ENCODE data around the gene ACACA.

Gene ACACA

GRCh38 chr17:37286430-37286829 is 120.2 kb downstream of the ACACA start:
- no peak for FAIRE-seq

DNA sequence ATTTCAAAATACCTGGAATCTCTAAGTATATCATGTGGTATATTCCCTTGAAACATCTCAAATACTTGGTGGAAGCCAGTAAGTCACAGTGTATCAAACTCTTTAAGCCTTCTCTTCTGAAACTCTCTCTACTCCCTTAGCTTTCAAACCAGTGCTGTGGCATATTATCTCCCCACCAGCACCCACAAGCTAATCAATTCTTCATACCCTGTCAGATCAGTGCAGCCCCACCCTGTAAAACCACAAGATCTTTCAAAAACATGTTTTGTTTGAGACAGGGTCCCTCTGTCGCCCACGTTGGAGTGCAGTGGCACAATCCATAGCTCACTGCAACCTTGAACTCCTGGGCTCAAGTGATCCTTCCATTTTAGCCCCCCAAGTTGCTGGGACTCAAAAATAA is 122.4 kb downstream of the ACACA start:
- FAIRE-seq: no peak

DNA sequence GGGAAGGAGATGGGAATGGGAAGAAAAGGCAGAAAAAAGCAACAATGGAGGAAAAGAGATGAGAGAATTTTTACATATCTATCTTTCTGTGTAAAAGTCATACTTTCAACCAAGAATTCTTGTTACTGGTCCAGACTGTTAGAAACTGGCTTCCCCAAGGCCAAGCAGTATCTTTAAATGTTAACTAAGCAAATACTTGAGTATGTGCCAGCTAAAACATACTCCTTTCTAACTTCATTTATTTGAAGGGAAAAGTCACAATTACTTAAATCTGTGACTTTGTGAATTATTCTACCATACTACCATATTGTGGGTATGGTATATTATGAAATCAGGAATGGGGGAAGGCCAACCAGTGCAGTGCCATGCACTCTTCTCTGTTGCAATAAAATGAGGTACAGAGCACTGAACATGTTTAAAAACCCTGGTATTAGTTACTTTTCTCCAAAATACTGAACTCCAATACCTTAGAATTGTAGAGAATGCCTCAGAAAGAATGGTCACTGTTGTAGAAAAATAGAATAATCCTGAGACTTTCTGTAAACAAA is 123.1 kb downstream of the ACACA start:
- no peak for FAIRE-seq

DNA sequence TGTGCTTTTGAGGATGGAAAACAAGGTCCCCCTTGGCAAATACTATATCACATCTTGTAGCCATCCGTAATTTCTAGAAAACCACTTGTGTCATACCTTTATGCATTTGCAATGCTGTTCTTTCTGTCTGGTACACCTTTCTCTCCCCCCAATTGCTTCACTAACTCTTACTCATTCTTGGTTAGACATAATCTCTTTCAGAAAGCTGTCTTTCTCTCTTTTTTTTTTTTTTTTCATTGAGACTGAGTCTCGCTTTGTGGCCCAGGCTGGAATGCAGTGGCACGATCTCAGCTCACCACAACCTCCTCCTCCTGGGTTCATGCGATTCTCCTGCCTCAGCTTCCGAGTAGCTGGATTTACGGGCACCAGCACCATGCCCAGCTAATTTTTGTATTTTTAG is 125.8 kb downstream of the ACACA start:
- FAIRE-seq: no peak

DNA sequence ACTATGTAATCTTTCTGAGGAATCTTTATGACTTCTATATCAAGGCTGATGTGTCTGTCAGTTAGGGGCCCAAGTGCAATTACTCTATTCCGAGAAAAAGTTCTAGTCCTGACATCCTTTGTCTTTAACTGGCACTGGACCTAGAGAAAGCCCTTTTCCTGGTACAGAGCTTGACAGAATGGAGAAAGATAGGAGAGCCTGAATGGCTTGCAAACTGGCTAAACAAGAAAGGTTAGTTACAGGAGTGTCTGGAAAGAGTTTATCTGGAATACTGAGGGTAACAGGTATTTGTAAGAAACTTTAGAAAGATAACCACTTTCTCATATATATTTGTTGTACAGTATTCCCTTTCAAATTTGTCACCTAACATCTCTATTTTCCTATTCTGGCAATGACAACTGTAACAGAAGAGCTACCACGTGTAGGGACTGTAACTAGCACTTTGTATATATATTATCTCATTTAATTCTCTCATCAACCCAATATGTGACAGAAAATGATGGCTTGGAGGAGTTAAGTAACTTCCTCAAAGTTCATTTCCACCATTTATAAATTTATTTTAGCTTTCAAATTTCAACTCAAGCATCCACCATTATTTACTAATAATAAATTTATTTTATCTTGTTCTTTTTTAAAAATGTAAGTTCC is 128.3 kb downstream of the ACACA start:
- FAIRE-seq: no peak

- no peak for FAIRE-seq
Observed at GRCh38 chr17:37276475-37276874, 130.2 kb downstream of the ACACA start.

GRCh38 chr17:37274461-37274860 is 132.2 kb downstream of the ACACA start:
- FAIRE-seq: no peak

GRCh38 chr17:37273409-37274051 is 133.1 kb downstream of the ACACA start:
- no peak for FAIRE-seq

DNA sequence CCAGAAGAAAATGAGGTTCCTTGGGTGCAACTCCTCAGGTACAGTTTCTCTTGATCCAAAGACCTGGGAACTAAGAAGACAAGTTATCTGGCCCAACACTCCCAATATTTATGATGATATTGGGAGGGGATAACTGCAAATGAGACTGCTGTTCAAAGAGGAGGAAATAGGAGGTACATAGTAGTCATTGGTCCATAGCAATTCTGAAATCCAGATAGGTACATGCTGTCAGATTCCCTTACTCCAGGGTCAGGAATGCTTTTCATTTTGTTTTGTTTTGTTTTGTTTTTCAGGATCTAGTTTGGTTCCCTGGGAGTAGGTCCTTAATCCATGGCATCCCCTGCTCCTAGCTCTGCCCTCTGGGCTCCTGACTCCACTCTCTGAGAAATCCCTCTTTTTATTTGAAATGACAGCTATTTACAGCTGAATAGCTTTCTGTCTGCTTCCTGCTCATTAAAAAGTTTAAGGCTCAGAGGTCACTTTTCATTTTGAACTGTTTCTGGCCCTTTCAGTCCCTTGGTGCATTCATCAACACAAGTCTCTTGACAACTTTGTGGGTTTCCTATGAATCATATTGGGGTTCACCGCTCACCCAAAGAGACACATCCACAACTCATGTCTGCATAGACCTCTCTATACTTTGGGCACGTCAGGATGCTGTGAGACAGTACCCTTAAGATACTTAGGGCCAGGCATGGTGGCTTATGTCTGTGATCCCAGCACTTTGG is 141.0 kb downstream of the ACACA start:
- no peak for FAIRE-seq

DNA sequence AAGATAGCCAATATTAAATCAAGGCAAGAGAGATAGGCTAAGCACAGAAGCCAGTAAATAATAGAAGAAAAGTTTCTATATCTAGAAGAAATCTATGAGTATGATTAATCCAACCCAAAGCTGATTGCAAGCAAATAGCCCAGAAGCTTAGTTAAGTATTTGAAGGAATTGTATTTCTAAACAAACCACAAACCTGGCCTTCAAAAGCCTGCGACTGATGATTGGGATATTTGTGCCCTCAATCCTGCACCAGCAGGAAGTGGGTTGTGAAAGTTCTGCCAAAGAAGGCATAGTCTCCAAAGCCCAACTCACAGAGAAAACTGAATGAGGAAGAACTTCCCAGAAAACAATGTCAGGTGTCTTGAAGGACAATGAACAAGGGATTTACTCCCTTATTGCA is 145.3 kb downstream of the ACACA start:
- FAIRE-seq: no peak

- no peak for FAIRE-seq
Observed at GRCh38 chr17:37259030-37259735, 147.5 kb downstream of the ACACA start.

- FAIRE-seq: no peak
Observed at GRCh38 chr17:37256627-37257026, 150.0 kb downstream of the ACACA start.

DNA sequence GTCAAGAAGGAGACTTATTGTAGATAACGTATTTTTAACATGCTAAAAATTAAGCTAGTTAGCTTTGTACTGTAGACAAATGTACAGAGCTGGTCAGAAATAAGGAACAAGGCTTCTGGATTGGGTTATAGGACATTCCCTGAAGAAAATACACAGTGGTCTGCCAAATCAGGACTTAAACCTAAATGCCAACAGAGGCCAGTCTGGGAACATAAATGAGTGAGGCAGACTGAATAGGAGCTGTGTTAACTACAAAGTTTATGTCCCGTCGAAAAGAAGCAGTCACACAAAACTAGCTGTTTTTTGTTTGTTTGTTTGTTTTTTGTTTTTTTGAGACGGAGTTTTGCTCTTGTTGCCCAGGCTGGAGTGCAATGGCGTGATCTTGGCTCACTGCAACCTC is 151.2 kb downstream of the ACACA start:
- FAIRE-seq: no peak

DNA sequence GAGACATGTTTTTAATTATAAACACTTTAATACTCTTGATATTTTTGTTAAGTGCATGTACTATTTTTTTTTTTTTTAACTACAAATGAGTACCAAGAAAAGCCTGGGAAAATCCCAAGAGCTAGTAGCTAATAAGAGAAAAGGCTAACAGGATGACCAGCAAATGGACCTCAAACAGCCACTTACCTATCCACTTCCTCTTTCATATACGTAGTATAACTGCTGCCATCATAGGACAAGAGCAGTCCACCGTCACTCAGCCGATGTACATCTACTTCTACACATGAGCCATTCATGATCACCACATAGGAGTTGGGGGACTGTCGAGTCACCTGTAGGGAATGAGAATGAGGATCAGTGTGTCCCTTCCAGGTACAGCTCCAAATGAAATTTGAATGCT is 158.8 kb downstream of the ACACA start:
- no peak for FAIRE-seq

GRCh38 chr17:37246085-37246484 is 160.6 kb downstream of the ACACA start:
- FAIRE-seq: no peak

DNA sequence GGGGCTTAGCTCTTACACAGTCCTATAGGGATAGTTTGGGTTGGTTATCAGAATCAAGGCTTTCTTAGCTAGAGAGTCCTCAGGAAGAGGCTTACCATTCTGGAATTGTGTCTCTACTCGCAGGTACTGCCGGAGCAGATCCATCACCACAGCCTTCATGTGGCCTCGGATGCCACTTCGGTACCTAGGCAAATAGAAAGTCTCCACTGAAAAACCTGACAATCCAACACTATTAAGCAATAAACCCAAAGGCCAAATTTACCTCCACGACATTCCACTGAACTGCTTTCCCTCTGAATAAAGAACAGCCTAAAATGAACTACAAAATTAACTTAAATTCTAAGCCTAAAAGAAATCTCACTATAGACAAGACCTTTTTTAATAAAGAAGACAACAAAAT is 166.3 kb downstream of the ACACA start:
- no peak for FAIRE-seq

DNA sequence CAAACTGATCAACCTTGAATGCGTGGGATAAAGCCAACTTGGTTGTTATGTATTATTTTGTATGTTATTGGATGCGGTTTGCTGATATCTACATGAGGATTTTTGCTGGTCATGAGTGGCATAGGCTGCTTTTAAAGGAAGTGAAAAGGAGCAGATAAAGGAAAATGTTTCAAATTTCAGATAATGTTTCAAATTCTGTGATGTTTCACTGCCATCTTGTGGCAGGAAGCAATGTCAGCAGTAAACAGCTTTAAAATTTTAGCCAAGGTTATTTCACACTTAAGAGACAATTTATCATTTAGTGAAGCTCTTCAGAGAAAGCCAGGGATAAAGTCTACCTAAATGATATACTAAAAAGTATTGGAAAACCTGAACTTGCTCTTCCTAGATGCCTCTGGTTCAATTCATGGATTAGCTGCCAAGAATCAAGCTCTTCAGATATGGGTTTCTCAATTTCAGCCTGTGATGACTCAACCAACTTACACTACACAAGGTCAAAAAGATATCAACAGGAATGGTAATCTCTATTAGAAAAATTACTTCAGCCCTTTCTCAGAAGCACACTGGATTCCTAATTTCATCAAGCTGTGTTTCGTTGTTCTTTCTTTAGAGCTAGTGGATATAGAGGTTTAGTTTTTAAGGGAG is 166.8 kb downstream of the ACACA start:
- FAIRE-seq: no peak

DNA sequence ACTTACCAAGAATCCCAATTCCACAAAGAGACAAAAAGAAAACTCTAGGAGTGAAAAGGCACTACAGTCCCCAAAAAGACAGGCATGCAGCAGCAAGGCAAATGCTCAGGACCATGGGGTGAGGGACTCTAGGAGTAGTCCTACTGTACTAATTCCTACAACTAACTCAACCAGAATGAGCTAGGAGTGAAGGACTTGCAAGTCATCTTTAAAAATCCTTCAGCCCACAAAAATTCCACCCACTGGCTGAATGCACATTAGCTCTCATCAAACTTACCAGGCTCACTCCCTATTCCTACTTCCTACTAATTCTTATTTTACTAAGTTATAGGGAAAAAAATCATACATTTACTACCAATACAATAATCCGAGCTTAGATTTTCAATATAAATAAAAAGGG is 172.5 kb downstream of the ACACA start:
- no peak for FAIRE-seq

GRCh38 chr17:37233036-37233435 is 173.6 kb downstream of the ACACA start:
- FAIRE-seq: no peak

DNA sequence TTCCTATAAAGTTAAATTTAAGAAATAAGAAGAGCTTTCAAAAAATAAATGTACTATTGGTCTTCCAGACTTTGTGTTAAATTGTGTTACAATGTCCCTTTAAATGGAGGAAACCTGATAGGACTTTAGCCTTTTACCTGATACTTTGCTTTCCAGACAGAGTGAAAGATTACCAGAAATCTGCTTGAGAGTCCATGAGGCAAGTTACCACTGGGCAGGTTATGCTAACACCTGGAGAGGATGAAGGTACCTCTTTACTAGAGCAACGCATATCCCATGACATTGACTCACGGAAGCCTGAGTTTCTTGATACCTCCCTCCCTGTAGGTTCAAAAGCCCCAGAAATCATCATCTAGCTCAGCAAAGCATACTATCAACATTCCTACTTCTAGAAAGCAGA is 174.7 kb downstream of the ACACA start:
- FAIRE-seq: no peak

DNA sequence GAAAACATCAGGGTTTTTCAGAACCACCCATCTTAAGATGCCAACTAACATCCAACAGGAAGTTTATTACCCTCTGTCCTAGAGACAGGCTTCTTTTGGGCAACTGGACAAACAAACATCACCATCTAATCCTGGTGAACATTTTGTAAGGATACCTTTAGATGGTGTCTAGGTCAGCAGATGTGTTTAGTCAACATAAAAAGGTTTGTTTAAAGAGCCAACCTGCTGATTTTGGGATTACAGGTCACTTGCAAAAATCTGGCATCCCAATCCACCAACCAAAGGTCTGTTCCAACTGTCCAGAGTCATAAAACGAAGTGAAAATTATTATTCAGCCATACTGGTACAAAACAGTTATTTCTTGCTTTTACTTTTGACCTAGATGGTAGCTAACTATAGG is 176.0 kb downstream of the ACACA start:
- no peak for FAIRE-seq

DNA sequence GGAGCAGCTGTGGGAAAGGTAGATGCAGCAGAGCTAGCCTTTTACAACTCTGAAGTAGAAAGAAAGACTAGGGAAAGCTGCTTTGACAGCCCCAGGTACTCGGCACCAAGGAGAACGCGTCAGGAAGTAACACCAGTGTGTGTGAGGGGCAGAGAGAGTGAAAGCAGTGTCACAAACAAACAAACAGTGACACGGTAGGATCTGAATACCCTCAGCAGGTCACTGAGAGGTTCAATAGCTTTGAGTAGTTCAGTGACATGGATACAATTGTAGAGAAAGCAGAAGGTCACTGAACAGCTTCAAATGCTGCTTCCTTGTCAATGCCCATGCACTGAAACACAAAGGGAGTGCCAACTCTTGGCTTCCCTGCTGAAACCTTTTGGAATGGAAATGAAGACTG is 181.2 kb downstream of the ACACA start:
- FAIRE-seq: no peak

DNA sequence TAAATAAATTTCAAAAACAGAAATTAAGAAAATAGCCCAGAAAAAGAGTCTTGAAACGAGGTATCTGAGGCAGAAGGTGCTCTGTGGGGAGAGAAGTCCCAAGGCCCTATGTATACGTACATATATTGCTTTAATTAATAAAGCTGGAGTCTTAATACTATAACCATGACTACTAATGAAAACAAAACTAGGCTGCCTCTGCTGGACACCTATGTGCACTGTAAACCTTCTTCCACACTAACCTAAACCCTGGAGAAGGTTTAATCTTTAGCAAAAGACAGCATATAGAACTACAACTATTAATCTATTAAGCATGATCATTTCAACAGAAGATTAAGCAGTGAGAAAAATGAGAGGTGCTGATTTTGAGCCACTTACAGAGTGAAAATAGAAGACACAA is 184.8 kb downstream of the ACACA start:
- no peak for FAIRE-seq

Data from islet of Langerhans (tissue), 1 donor.